ENCODE results near the gene KIAA0232.

DNA sequence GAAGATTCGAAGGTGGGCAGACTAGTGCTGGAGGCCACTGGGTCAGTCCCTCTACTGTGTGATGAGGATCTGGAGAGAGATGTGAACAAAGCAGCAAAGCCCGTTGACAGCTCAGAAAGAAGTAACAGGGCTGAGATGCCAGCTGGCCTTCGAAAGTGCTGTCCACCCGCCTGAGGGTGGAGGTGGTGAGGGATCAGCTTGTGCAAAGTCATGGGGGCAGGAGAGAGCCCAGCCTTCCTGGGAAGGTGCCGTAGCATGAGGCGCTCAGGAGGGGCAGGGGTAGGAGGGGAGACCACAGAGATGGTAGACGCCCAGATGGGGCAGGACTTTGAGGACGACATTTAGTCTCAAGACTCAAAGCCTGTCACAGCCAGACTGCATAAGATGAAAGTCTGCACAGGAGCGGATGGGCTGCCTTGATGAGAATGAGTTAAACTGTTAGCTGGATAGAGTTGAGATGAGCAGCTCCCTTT is 146.8 kb downstream of the KIAA0232 start:
- no peak for TF ChIP-seq CTCF (IDR thresholded peaks at IDR 0.05; ENCODE audit: borderline replicate concordance, extremely low read depth, low read length, poor library complexity, severe bottlenecking)
- TF ChIP-seq EZH2 (IDR thresholded peaks at IDR 0.05; ENCODE audit: borderline replicate concordance, low read depth, low read length, severe bottlenecking) = no peak
